H7 (cell line): ENCODE results near the gene PSAPL1. TPM values are rescaled to one million over a fixed set of nuclear protein-coding genes. Genes with fewer than 3 reads are reported as not detected.

Experiments used
- DNase-seq: peaks from one replicate; pipeline ENCODE4 v3.0.0; 2012
- H3K27me3 ChIP-seq: 2 replicates; pipeline ENCODE4 v1.6.0; 2011; ENCODE audit warnings: mild to moderate bottlenecking, low read length; ENCODE audit not compliant: control insufficient read depth, insufficient read depth
- H3K36me3 ChIP-seq: replicated peaks from 2 replicates; pipeline ENCODE4 v1.5.1; 2011; ENCODE audit warnings: low read length; ENCODE audit not compliant: control insufficient read depth, insufficient read depth
- H3K4me3 ChIP-seq: 2 replicates; pipeline ENCODE4 v1.5.1; 2011; ENCODE audit warnings: low read depth, mild to moderate bottlenecking, control low read depth, low read length, moderate library complexity; ENCODE audit not compliant: insufficient read depth
- total RNA-seq: library from RNA; depleted of rRNA; stranded (reverse); fragments of >200 nt; shearing (Covaris generic); gene quantifications from 2 replicates; pipeline ENCODE4 v1.2.3, GENCODE V29; 2014

The PSAPL1 gene
- total RNA-seq, 1 experiment from 2014 or later, result 0.14 TPM

GRCh38 chr4:7394681-7395451 lies 39.9 kb downstream of the PSAPL1 start:
- Histone ChIP-seq H3K4me3 (no peak overlapping the region), H3K27me3 (no peaks in the 10 kb centered on the region), H3K36me3 (no peaks in the 10 kb centered on the region)
- peak; percentile 33 for DNase-seq

- Histone ChIP-seq H3K4me3 (no peak overlapping the region), H3K36me3 (no peaks in the 10 kb centered on the region), H3K27me3 (no peaks in the 10 kb centered on the region)
- peak; percentile 22 for DNase-seq
Measured at GRCh38 chr4:7393601-7394575, 40.8 kb downstream of the PSAPL1 start.

- Histone ChIP-seq H3K36me3 (no peaks in the 10 kb centered on the region), H3K27me3 (no peaks in the 10 kb centered on the region), H3K4me3 (no peak overlapping the region)
- peak; percentile 57 for DNase-seq
Measured at GRCh38 chr4:7392438-7393421, 42.0 kb downstream of the PSAPL1 start.

- no peaks in the 10 kb centered on the region for H3K27me3 ChIP-seq
- DNase-seq, result peak; percentile 28
- no peak overlapping the region for H3K4me3 ChIP-seq
- no peaks in the 10 kb centered on the region for H3K36me3 ChIP-seq
Measured at GRCh38 chr4:7391637-7392437, 42.9 kb downstream of the PSAPL1 start.

- Histone ChIP-seq H3K27me3 (no peaks in the 10 kb centered on the region), H3K36me3 (no peaks in the 10 kb centered on the region), H3K4me3 (no peak overlapping the region)
- peak; percentile 35 for DNase-seq
Measured at GRCh38 chr4:7390906-7391636, 43.7 kb downstream of the PSAPL1 start.

- Histone ChIP-seq H3K27me3 (no peaks in the 10 kb centered on the region), H3K36me3 (no peaks in the 10 kb centered on the region), H3K4me3 (no peak overlapping the region)
- peak; percentile 32 for DNase-seq
Measured at GRCh38 chr4:7390336-7390735, 44.4 kb downstream of the PSAPL1 start.

GRCh38 chr4:7389719-7390118 lies 45.0 kb downstream of the PSAPL1 start:
- no peak overlapping the region for H3K4me3 ChIP-seq
- H3K36me3 ChIP-seq, result no peaks in the 10 kb centered on the region
- H3K27me3 ChIP-seq, result no peaks in the 10 kb centered on the region
- peak; percentile 63 for DNase-seq

GRCh38 chr4:7389101-7389701 lies 45.5 kb downstream of the PSAPL1 start:
- no peak for DNase-seq
- Histone ChIP-seq H3K4me3 (no peak overlapping the region), H3K36me3 (no peaks in the 10 kb centered on the region), H3K27me3 (no peaks in the 10 kb centered on the region)

GRCh38 chr4:7388627-7389026 lies 46.1 kb downstream of the PSAPL1 start:
- DNase-seq, result peak; percentile 36
- Histone ChIP-seq H3K36me3 (no peaks in the 10 kb centered on the region), H3K27me3 (no peaks in the 10 kb centered on the region), H3K4me3 (no peak overlapping the region)

- DNase-seq, result peak; percentile 49
- no peak overlapping the region for H3K4me3 ChIP-seq
- H3K27me3 ChIP-seq, result no peaks in the 10 kb centered on the region
- H3K36me3 ChIP-seq, result no peaks in the 10 kb centered on the region
Measured at GRCh38 chr4:7387925-7388324, 46.8 kb downstream of the PSAPL1 start.

GRCh38 chr4:7384929-7385890 lies 49.5 kb downstream of the PSAPL1 start:
- no peaks in the 10 kb centered on the region for H3K36me3 ChIP-seq
- no peak overlapping the region for H3K4me3 ChIP-seq
- H3K27me3 ChIP-seq, result no peaks in the 10 kb centered on the region
- DNase-seq, result peak; percentile 56
